Activated CD8-positive, alpha-beta memory T cell treated with anti-CD3 and anti-CD28 coated beads for 1 hour (primary cell): ENCODE measurements around the gene ADAMTS17.

ENCODE experiments used
- DNase-seq, 2 donors: peaks; one replicate each; pipeline ENCODE4 v3.0.0-alpha.2; 2020; ENCODE audit warnings: low read depth in 1 of 2; ENCODE audit errors: extremely low read depth in 1 of 2

The ADAMTS17 gene

GRCh38 chr15:100033140-100033857 is 308.5 kb downstream of the ADAMTS17 start:
- DNase-seq: no peak

- no peak for DNase-seq
Measured at GRCh38 chr15:100032358-100033085, 309.3 kb downstream of the ADAMTS17 start.

GRCh38 chr15:100031665-100032357 is 310.0 kb downstream of the ADAMTS17 start:
- no peak for DNase-seq

GRCh38 chr15:100030586-100031229 is 311.1 kb downstream of the ADAMTS17 start:
- no peak for DNase-seq

- no peak for DNase-seq
Measured at GRCh38 chr15:100029868-100030479, 311.8 kb downstream of the ADAMTS17 start.

- DNase-seq: no peak
Measured at GRCh38 chr15:100029045-100029444, 312.7 kb downstream of the ADAMTS17 start.

GRCh38 chr15:100026041-100026440 is 315.7 kb downstream of the ADAMTS17 start:
- no peak for DNase-seq

GRCh38 chr15:100022806-100023205 is 319.0 kb downstream of the ADAMTS17 start:
- no peak for DNase-seq

- DNase-seq: no peak
Measured at GRCh38 chr15:100022391-100022790, 319.4 kb downstream of the ADAMTS17 start.

GRCh38 chr15:100021653-100022052 is 320.1 kb downstream of the ADAMTS17 start:
- DNase-seq: no peak

GRCh38 chr15:100020614-100021013 is 321.2 kb downstream of the ADAMTS17 start:
- no peak for DNase-seq

GRCh38 chr15:100020189-100020588 is 321.6 kb downstream of the ADAMTS17 start:
- DNase-seq: no peak

- DNase-seq: no peak
Measured at GRCh38 chr15:100019601-100020000, 322.2 kb downstream of the ADAMTS17 start.

GRCh38 chr15:100018191-100018590 is 323.6 kb downstream of the ADAMTS17 start:
- DNase-seq: no peak

- no peak for DNase-seq
Measured at GRCh38 chr15:100017140-100017539, 324.6 kb downstream of the ADAMTS17 start.

- DNase-seq: no peak
Measured at GRCh38 chr15:100016632-100017031, 325.1 kb downstream of the ADAMTS17 start.

- no peak for DNase-seq
Measured at GRCh38 chr15:100011235-100011634, 330.5 kb downstream of the ADAMTS17 start.

GRCh38 chr15:100009372-100009771 is 332.4 kb downstream of the ADAMTS17 start:
- DNase-seq: no peak

- DNase-seq: no peak
Measured at GRCh38 chr15:100008258-100008657, 333.5 kb downstream of the ADAMTS17 start.

- no peak for DNase-seq
Measured at GRCh38 chr15:100007609-100008008, 334.2 kb downstream of the ADAMTS17 start.

GRCh38 chr15:100005715-100006114 is 336.1 kb downstream of the ADAMTS17 start:
- DNase-seq: no peak
